IPS-18a (cell line): ENCODE results near the gene GSTCD.
"Not testable (repeated sequence)": the region's sequence is repeated elsewhere in the genome, so short reads cannot be mapped to it uniquely, and the experiment has no call there.

Experiments
- H3K27ac ChIP-seq: one replicate; pipeline ENCODE4 v1.5.1; 2013; ENCODE audit warnings: low read length
- H3K27me3 ChIP-seq: one replicate; pipeline ENCODE4 v1.6.1; 2013; ENCODE audit warnings: mild to moderate bottlenecking, low read length; ENCODE audit not compliant: control insufficient read depth, insufficient read depth
- H3K36me3 ChIP-seq: one replicate; pipeline ENCODE4 v1.6.1; 2013; ENCODE audit warnings: low read depth, low read length; ENCODE audit not compliant: control insufficient read depth
- H3K4me1 ChIP-seq: one replicate; pipeline ENCODE4 v1.6.1; 2013; ENCODE audit warnings: low read depth, low read length; ENCODE audit not compliant: control insufficient read depth
- H3K4me3 ChIP-seq: one replicate; pipeline ENCODE4 v1.5.1; 2013; ENCODE audit warnings: low read length
- H3K9ac ChIP-seq: one replicate; pipeline ENCODE4 v1.6.1; 2013; ENCODE audit warnings: mild to moderate bottlenecking, low read length, moderate library complexity
- H3K9me3 ChIP-seq: one replicate; pipeline ENCODE4 v1.6.1; 2013; ENCODE audit warnings: low read depth, low read length; ENCODE audit not compliant: control insufficient read depth

The GSTCD gene

DNA sequence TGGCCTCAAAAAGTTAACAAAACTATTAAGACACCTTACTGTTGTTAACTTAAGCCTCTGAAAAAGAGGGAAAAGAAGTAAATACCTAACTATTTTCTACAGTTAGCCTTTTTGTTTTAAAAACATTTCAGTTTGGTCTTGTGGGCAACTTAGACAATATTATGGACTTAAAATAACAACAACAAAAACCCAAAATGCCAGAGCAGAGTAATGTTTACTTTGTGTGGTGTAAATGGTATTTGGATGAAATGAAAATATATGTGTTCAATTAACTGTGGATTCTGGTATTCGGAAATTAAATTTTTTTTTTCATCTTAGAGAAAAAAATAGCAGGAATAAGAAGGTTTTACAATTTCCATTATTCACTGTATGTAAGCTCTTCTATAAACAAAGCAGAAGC lies 107.1 kb downstream of the GSTCD start:
- no peak overlapping the region for H3K4me3 ChIP-seq
- no peaks in the 10 kb centered on the region for H3K4me1 ChIP-seq
- no peaks in the 10 kb centered on the region for H3K27me3 ChIP-seq
- H3K9ac ChIP-seq = no peak overlapping the region
- no peaks in the 10 kb centered on the region for H3K36me3 ChIP-seq
- no peaks in the 10 kb centered on the region for H3K9me3 ChIP-seq
- no peak overlapping the region for H3K27ac ChIP-seq

DNA sequence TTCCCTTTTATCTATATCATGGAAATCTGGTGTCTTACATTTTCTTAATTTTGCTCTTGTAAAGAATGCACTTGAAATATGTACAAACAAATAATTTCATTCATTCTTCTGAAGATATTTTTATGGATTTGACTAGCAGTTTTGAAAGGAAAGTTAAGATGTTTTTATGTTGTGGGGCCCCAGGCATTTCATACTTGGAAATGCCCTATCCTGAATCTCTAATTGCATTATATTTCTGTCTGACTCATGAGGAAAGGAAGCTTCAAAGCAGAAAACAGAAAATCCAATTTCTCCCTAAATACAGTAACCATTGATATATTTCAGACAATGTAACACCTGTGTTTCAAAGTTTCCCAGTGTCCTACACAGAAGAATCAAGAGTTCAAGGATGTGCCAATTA lies 113.5 kb downstream of the GSTCD start:
- no peaks in the 10 kb centered on the region for H3K9me3 ChIP-seq
- no peak overlapping the region for H3K27ac ChIP-seq
- H3K4me1 ChIP-seq = no peaks in the 10 kb centered on the region
- H3K4me3 ChIP-seq = no peak overlapping the region
- no peaks in the 10 kb centered on the region for H3K27me3 ChIP-seq
- no peak overlapping the region for H3K9ac ChIP-seq
- no peaks in the 10 kb centered on the region for H3K36me3 ChIP-seq

DNA sequence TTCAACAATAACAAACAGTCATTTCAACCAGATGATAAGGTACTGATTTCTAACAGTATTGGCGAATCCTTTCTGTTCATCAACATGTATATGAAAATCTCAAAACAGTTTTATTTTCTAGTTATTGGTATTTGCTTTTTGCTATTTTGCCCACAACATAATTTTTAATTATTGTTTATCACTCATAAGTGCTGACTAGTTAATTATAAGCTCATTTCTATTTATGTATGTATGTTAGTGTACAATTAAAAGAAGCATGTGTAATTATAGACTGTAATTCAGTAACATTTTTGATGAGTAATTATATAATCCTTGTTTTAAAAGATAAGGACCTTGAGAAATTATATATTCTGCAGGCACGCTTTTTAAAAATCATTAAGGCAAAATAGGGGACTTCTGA lies 119.5 kb downstream of the GSTCD start:
- Histone ChIP-seq H3K27ac (no peak overlapping the region), H3K27me3 (no peaks in the 10 kb centered on the region), H3K9me3 (no peaks in the 10 kb centered on the region), H3K4me3 (no peak overlapping the region), H3K9ac (no peak overlapping the region), H3K36me3 (no peaks in the 10 kb centered on the region), H3K4me1 (no peaks in the 10 kb centered on the region)

DNA sequence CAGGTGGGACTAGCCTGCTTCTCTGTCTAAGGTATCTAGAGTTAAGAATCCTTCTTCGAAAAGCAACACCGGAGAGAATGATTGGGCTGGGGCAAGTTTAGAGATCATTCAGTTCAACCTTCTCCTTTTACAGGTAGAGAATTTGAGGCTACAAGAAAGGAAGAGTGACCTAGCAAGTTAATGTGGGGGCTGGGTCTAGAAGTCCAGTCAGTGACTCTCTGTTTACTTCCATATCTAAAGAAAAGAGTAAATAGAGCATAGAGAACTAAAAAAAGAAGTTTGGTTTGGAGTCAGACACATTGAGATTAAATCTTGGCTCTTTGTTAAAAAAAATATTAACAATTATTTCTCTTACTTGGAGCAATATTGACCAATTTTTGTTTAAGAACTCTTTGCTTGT lies 122.6 kb downstream of the GSTCD start:
- no peaks in the 10 kb centered on the region for H3K36me3 ChIP-seq
- no peaks in the 10 kb centered on the region for H3K9me3 ChIP-seq
- no peak overlapping the region for H3K4me3 ChIP-seq
- no peak overlapping the region for H3K9ac ChIP-seq
- H3K27ac ChIP-seq = no peak overlapping the region
- no peaks in the 10 kb centered on the region for H3K27me3 ChIP-seq
- no peaks in the 10 kb centered on the region for H3K4me1 ChIP-seq

DNA sequence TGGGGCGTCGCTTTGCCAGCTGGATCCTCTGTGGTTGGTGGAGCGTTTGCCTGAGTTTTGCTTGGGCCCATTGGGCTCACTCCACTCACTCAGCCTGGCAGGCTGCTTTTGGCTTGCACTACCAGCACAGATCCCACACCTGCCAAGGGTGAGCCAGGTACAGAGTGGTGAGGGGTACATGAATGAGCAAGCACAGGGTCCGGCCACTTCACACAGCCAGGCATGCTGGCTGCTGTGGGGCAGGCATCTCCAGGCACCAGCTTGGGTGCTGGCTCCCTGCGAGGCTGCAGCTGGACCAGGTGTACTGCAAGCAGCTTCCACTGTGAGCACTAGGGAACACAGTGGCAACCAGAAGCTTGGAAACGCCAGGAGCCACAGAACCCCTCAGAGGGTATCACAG lies 126.6 kb downstream of the GSTCD start:
- Histone ChIP-seq H3K27ac (no peak overlapping the region), H3K4me3 (no peak overlapping the region), H3K4me1 (no peaks in the 10 kb centered on the region), H3K27me3 (no peaks in the 10 kb centered on the region), H3K9ac (no peak overlapping the region), H3K9me3 (no peaks in the 10 kb centered on the region), H3K36me3 (no peaks in the 10 kb centered on the region)

DNA sequence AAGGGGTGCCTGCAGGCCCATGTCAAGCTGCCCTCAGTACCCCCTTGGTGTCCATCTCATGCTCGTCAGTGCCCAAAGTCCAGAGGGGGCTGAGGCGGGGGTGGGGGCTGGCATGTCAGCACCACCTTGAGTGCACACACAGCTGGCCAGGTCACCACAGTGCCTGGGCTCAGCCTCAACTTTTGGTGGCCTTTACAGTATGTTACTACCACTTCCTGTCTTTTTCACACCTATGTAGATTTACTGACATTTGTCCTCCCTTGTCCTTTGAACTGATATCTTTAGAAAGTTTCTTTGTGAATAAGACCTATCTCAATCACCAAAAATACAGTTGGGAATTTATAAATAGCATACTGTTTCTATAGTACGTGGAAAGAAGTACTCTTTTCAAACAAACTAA lies 128.0 kb downstream of the GSTCD start:
- H3K27ac ChIP-seq = no peak overlapping the region
- no peaks in the 10 kb centered on the region for H3K4me1 ChIP-seq
- no peak overlapping the region for H3K4me3 ChIP-seq
- H3K9ac ChIP-seq = no peak overlapping the region
- H3K27me3 ChIP-seq = no peaks in the 10 kb centered on the region
- H3K36me3 ChIP-seq = no peaks in the 10 kb centered on the region
- no peaks in the 10 kb centered on the region for H3K9me3 ChIP-seq

DNA sequence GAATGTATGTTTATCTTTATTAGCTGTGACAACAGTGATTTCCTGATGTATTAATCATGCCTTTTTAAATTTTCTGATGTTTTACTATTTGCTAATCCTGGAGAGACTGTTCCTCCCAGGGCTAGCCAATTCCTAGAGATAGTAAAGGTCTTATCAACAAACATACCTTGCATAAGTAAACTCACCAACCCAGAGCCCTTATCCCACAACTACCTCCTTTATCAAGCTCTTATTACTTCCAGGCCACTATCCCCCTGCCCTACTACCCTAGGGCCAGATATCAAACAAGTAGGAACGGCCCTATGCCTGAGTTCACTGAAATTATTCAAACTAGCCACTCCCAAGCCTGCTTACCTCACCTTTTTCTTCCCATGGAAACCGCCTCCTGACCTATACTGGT lies 128.5 kb downstream of the GSTCD start:
- Histone ChIP-seq H3K27ac (no peak overlapping the region), H3K27me3 (no peaks in the 10 kb centered on the region), H3K9ac (no peak overlapping the region), H3K4me1 (no peaks in the 10 kb centered on the region), H3K36me3 (no peaks in the 10 kb centered on the region), H3K9me3 (no peaks in the 10 kb centered on the region), H3K4me3 (no peak overlapping the region)

DNA sequence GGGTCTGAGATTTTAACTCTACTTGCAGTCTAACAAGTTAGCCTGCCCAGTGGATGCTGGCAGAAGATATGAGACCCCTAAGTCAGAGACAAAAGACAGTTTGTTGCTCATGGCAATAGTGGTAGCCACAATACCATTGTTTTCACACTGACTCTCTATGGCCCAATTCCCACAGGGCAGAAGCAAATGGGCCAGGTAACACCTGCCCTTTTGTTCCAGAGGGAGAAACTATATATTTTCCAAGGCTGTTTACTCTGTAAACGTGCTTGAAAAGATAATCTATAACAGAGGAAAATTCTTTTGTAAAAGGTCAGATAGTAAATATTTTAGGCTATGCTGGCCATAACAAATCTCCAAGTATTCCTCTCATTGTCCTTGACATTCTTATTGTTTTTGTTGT lies 129.5 kb downstream of the GSTCD start:
- Histone ChIP-seq H3K4me3 (no peak overlapping the region), H3K36me3 (no peaks in the 10 kb centered on the region), H3K27me3 (no peaks in the 10 kb centered on the region), H3K4me1 (no peaks in the 10 kb centered on the region), H3K9me3 (no peaks in the 10 kb centered on the region), H3K27ac (no peak overlapping the region), H3K9ac (no peak overlapping the region)

DNA sequence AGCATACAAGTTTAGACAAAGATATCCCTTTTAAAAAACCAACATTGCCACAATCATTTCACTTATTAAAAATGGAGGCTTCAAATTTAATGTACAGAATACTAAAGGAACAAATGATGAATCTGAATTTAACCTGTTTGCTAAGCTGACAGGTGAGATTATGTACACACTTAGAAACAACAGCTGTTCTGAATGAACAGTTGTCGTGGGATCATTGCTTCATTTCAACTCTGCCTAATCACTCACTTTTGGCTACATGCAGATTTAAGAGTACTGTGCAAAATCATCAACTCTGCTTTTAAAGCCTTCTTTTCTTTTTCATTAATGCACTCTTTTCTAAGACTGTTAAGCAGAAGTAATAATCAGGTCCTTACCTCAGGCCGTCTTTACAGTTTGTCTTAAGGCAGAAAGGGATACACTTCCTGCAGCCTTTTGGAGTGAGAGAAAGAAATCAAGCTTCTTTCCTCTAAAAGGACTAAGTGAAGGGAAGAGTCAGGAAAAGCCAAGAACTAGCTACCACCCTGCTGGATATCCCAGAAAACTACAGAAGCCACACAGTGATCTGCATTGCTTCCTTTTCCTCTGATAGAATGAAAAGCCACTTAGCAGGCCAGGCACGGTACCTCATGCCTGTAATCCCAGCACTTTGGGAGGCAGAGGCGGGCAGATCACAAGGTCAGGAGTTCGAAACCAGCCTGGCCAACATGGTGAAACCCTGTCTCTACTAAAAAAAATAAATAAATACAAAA lies 132.0 kb downstream of the GSTCD start:
- H3K9me3 ChIP-seq = no peaks in the 10 kb centered on the region
- peaks cover 10% of the 10 kb centered on the region for H3K4me1 ChIP-seq
- H3K9ac ChIP-seq = no peak overlapping the region
- no peaks in the 10 kb centered on the region for H3K36me3 ChIP-seq
- H3K4me3 ChIP-seq = no peak overlapping the region
- no peak overlapping the region for H3K27ac ChIP-seq
- no peaks in the 10 kb centered on the region for H3K27me3 ChIP-seq

DNA sequence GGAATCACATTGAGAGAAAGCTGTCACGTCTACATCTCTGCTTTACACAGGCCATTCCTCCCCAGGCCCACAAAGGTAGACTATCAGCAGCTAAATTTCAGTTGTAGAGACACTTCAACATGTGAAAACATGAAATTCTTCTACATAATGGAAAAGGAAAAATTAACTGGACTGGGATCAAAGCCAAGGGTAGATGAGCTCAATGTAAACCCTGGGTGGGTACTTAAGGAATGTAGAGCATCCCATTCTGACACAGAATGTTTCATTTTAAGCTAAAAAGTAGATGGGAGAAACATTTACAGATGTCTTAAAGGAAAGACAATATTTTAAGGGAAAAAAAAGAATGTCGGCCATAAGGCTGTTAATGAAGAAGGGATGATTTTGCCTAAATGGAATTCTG lies 135.4 kb downstream of the GSTCD start:
- no peaks in the 10 kb centered on the region for H3K27me3 ChIP-seq
- peaks cover 13% of the 10 kb centered on the region for H3K4me1 ChIP-seq
- H3K4me3 ChIP-seq = no peak overlapping the region
- no peak overlapping the region for H3K27ac ChIP-seq
- no peaks in the 10 kb centered on the region for H3K9me3 ChIP-seq
- H3K36me3 ChIP-seq = no peaks in the 10 kb centered on the region
- no peak overlapping the region for H3K9ac ChIP-seq

DNA sequence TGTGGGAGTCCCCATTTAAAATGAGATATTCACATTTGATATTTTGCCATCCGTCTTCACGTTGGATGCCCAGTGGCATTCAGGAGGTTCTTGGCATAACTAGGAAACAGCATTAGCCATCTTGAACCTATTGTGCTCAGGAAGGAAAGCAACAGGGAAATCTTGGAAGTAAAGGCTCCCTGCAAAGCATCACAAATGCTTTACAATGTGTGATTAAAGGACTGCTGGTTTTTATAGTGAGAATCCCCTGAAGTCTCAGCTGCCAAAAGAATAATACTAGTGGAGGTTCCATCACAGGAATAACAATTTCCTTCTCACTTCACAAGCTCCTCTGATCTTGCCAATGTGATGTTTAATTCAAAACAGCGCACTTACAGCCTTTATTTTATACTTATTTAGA lies 137.0 kb downstream of the GSTCD start:
- Histone ChIP-seq H3K9ac (no peak overlapping the region), H3K27me3 (no peaks in the 10 kb centered on the region), H3K4me1 (peaks cover 13% of the 10 kb centered on the region), H3K9me3 (no peaks in the 10 kb centered on the region), H3K4me3 (no peak overlapping the region), H3K36me3 (no peaks in the 10 kb centered on the region), H3K27ac (no peak overlapping the region)

DNA sequence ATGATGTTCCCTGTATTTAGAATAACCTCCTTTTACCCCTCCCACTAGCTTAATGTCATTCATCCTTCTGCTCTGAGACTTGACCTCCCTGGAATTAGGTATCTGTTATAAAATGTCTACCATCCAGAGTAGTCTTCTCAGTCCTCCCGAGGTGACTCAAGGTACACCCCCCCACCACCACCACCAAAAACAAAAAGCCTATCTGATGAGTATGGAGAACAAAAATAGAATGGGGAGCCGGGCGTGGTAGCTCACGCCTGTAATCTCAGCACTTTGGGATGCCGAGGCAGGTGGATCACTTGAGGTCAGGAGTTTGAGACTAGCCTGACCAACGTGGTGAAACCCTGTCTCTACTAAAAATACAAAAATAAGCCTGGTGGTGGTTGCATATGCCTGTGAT lies 139.8 kb downstream of the GSTCD start:
- H3K27ac ChIP-seq, H3K9me3 ChIP-seq, H3K4me3 ChIP-seq, H3K27me3 ChIP-seq, H3K36me3 ChIP-seq, H3K9ac ChIP-seq: not testable (repeated sequence)
- peaks cover 13% of the 10 kb centered on the region for H3K4me1 ChIP-seq
